SK-N-MC (cell line): Measurements from ENCODE around the gene CD3D.

Experiments
- DNase-seq: peaks from one replicate; pipeline ENCODE4 v3.0.0-alpha.2; 2011; ENCODE audit warnings: low read depth, low spot score
- H3K27ac ChIP-seq: fragments of 200-600 bp; sonication (generic); 2 replicates; pipeline ENCODE4 v1.5.1; 2016; ENCODE audit warnings: mixed run types
- H3K36me3 ChIP-seq: fragments of 200-600 bp; sonication (generic); 2 replicates; pipeline ENCODE4 v1.6.1; 2017; ENCODE audit warnings: antibody characterized with exemption, low read length, mixed read lengths; ENCODE audit not compliant: insufficient read depth
- H3K4me3 ChIP-seq: fragments of 200-600 bp; sonication (generic); 2 replicates; pipeline ENCODE4 v1.5.1; 2016
- H3K9ac ChIP-seq: fragments of 200-600 bp; sonication (generic); 2 replicates; pipeline ENCODE4 v1.8.0; 2017; ENCODE audit warnings: mixed run types, mixed read lengths; ENCODE audit not compliant: insufficient read length
- H3K9me3 ChIP-seq: fragments of 200-600 bp; sonication (generic); 2 replicates; pipeline ENCODE4 v1.6.1; 2017; ENCODE audit warnings: low read depth, mild to moderate bottlenecking, antibody characterized with exemption, low read length, moderate library complexity, mixed read lengths
- EZH2 ChIP-seq: fragments of 200-600 bp; sonication (generic); IDR thresholded peaks from one replicate; pipeline ENCODE4 v1.6.1; 2017; ENCODE audit warnings: antibody characterized with exemption
- FOXP2 ChIP-seq: optimal IDR thresholded peaks from 2 replicates; pipeline ENCODE3; 2011; ENCODE audit warnings: mild to moderate bottlenecking, moderate library complexity; ENCODE audit not compliant: insufficient read depth; ENCODE audit errors: extremely low read length, control extremely low read depth
- POLR2AphosphoS5 ChIP-seq: IDR thresholded peaks from 2 replicates; pipeline ENCODE4 v1.6.1; 2012; ENCODE audit warnings: mild to moderate bottlenecking, low read depth, low read length, borderline replicate concordance

CD3D gene

DNA sequence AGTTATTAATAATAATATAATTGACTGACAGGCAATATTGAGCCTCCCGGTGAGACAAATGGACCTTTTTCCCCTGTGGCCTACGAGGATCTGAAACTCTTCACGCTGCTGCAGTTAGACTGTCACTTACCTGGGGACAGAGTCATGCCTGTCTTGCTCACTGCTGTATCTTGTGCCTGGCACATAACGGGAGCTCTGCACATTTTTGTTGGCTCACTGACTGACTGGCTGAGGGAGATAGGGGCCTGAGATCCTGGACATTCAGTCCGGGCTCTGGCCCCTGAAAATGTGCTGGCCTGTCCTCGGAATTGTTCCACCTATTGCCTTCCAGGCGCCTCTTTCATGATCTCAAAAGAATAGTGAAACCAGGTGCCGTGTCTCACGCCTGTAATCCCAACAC lies 743 bp upstream of the CD3D start:
- TF ChIP-seq POLR2AphosphoS5 (no peak), EZH2 (no peak), FOXP2 (no peak)
- H3K4me3 ChIP-seq, result no peak overlapping the region
- no peak for DNase-seq

DNA sequence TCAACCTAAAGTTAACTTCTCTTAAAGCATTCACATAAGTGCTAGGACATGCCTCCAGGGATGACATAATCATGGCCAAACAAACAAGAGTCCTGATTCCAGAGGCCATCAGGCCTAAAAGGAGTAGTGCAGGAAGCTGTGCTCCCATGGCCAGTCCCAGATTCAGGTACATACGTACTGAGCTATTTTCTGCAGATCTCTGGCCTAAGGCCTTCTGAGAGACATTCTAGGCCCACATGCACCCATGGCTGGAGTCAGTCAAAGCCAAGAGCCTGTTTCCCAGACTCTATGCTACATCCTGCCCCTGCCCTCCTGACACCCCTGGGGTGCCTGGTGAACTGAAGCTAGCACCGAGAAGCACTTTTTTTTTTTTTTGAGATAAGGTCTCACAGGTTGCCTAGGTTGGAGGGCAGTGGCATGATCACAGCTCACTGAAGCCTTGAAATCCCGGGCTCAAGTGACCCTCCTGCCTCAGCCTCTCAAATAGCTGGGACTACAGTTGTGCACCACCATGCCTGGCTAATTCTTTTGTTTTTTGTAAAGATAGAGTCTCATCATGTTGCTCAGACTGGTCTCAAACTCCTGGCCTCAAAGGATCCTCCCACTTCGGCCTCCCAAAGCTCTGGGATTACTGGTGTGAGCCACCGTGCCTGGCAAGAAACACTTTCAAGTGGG lies 553 bp downstream of the CD3D start:
- no peak for DNase-seq
- Histone ChIP-seq H3K9me3 (no peaks in the 10 kb centered on the region), H3K27ac (no peak overlapping the region), H3K4me3 (no peak overlapping the region), H3K9ac (no peak overlapping the region), H3K36me3 (no peaks in the 10 kb centered on the region)
- TF ChIP-seq EZH2 (no peak), FOXP2 (no peak), POLR2AphosphoS5 (no peak)

More for the DNA sequence above, 743 bp upstream of the CD3D start:
- Histone ChIP-seq H3K9me3 (no peaks in the 10 kb centered on the region), H3K9ac (no peak overlapping the region), H3K36me3 (no peaks in the 10 kb centered on the region), H3K27ac (no peak overlapping the region)

DNA sequence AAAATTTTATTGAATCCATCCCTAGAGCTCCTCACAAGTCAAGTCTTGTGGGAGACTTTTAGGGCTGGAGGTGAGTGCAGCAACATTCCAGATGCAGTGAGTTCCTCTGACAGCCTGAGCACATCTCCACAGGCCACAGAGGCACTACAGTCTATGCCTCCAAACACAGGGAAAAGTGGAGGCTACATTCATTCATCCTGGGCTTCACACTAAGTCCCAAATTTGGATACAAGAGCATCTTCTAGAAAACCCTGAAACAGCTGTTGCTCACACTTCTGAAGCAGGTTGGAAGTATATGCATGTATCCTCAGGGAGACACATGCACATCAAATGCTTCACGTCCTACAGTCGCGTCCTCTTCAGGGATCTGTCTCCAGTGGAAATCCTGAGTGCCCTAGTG lies 1.2 kb downstream of the CD3D start:
- Histone ChIP-seq H3K9ac (no peak overlapping the region), H3K4me3 (no peak overlapping the region), H3K36me3 (no peaks in the 10 kb centered on the region), H3K27ac (no peak overlapping the region), H3K9me3 (no peaks in the 10 kb centered on the region)
- DNase-seq, result no peak
- no peak for TF ChIP-seq EZH2
- TF ChIP-seq POLR2AphosphoS5, result no peak
- no peak for TF ChIP-seq FOXP2

DNA sequence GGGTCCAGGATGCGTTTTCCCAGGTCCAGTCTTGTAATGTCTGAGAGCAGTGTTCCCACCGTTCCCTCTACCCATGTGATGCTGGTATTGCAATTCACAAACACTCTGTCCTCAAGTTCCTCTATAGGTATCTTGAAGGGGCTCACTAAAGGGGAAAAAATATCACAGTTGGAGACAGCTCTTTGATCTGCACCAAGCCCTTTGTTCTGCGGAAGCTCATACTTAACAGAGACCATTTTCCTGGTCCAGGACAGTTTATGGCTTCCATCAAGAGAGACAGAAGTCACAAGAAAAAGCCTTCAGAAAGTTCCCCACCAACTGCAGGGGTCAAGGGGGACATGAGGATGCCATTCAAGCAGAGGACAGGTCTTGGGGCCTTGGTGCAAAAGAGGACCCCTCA lies 2.1 kb downstream of the CD3D start:
- Histone ChIP-seq H3K36me3 (no peaks in the 10 kb centered on the region), H3K27ac (no peak overlapping the region), H3K9ac (no peak overlapping the region), H3K4me3 (no peak overlapping the region), H3K9me3 (no peaks in the 10 kb centered on the region)
- no peak for DNase-seq
- no peak for TF ChIP-seq POLR2AphosphoS5
- TF ChIP-seq FOXP2, result no peak
- TF ChIP-seq EZH2, result no peak

DNA sequence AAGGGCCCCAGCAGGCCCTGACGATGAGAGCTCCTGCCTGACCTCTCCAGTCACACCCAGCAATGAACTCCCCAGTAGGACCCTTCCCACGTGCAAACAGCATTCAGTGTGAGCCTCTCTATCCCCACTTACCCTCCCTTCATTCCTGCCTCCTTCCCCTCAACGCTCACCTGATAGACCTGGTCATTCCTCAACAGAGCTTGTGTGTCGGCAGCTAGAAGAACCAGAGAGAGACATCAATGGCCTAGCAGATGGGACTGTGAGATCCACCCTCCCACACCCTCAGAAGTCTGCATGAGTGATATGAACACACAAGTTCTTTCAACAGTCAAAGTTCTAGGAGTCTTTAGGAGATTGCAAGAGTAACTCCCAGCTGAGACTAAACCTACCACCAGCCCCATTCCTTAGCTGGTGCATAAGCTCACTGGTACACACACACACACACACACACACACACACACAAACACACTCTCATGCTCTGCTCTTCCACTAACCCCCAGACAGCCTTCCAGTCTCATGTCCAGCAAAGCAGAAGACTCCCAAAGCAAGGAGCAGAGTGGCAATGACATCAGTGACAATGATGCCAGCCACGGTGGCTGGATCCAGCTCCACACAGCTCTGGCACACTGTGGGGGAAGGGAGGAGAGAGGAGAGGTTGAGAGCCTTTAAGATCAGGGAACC lies 3.1 kb downstream of the CD3D start:
- DNase-seq, result no peak
- H3K27ac ChIP-seq, result no peak overlapping the region
- H3K4me3 ChIP-seq, result no peak overlapping the region
- H3K9me3 ChIP-seq, result no peaks in the 10 kb centered on the region
- TF ChIP-seq FOXP2 (no peak), EZH2 (no peak)
- no peaks in the 10 kb centered on the region for H3K36me3 ChIP-seq
- H3K9ac ChIP-seq, result no peak overlapping the region

DNA sequence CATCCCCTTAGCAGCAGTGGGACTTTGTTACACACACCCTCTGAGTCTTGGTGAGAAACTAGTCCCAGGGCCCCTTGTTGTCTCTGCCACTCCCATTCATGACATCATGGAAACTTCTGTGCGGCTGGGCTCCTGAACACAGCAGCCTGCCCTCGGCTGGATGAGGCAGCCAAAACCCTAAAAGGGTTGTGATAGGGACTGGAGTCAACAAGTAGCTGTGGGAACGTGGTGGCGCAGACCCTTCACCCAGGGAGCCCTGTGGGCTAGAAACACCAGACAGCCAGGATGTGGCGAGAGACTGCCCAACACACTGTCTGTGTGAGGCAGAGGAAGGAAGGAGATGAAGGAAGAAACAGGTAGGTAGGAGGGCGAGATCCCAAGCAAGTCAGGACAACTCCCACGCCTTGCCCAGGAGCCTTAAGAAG lies 3.9 kb downstream of the CD3D start:
- H3K36me3 ChIP-seq, result no peaks in the 10 kb centered on the region
- TF ChIP-seq EZH2 (no peak), FOXP2 (no peak), POLR2AphosphoS5 (no peak)
- no peaks in the 10 kb centered on the region for H3K9me3 ChIP-seq
- no peak overlapping the region for H3K9ac ChIP-seq
- H3K27ac ChIP-seq, result no peak overlapping the region
- H3K4me3 ChIP-seq, result no peak overlapping the region
- DNase-seq, result no peak

DNA sequence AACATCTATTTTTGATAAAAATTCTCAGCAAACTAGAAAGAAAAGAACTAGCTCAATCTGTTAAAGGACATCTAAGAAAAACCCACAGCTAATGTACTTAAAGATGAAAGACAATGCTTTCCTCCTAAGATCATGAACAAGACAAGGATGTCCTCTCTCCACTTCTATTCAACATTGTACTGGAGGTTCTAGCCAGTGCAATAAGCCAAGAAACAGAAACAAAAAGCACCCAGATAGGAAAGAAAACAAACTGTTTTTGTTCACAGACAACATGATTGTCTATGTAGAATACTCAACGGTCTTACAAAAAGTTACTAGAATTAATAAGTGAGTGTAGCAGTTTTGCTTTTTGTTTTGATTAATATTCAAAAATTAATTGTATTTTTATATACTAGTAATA lies 7.8 kb downstream of the CD3D start:
- TF ChIP-seq POLR2AphosphoS5 (no peak), FOXP2 (no peak), EZH2 (no peak)
- H3K9ac ChIP-seq, result no peak overlapping the region
- no peaks in the 10 kb centered on the region for H3K9me3 ChIP-seq
- no peak overlapping the region for H3K4me3 ChIP-seq
- H3K27ac ChIP-seq, result no peak overlapping the region
- H3K36me3 ChIP-seq, result no peaks in the 10 kb centered on the region
- no peak for DNase-seq

DNA sequence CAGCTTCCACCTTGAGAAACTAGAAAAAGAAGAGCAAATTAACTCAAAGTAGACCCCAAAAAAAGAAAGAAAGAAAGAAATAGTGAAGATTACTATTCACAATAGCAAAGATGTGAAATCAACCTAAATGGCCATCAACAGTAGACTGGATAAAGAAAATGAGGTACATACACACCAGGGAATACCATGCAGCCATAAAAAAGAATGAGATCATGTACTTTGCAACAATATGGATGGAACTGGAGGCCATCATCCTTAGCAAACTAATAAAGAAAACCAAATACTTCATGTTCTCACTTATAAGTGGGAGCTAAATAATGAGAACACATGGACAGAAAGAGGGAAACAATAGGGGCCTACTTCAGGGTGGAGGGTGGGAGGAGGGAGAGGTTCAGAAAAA lies 13.8 kb downstream of the CD3D start:
- H3K4me3 ChIP-seq, result no peak overlapping the region
- H3K27ac ChIP-seq, result no peak overlapping the region
- no peak overlapping the region for H3K9ac ChIP-seq
- no peaks in the 10 kb centered on the region for H3K36me3 ChIP-seq
- TF ChIP-seq EZH2, result no peak
- TF ChIP-seq POLR2AphosphoS5, result no peak
- TF ChIP-seq FOXP2, result no peak
- no peak for DNase-seq
- H3K9me3 ChIP-seq, result no peaks in the 10 kb centered on the region
